ENCODE results near the gene PDE4B.

DNA sequence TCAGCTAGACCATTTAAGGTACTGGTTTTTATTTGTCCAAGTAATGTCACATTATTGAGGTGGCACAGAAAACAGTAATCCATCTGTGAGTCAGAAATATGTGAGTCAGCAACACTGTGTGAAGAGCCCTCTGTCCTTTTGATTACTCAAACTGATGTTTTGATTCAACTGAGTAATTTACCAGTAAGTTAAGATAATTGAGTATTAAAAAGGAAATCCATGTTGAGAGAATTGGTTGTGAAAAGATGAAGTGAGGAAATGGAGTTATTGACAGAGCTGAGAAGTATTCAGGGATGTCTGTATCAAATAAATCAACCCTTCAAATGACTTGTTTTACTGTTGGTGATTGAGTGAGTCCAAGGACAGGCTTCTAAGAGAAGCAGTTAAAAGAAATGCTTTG, 438.5 kb downstream of the PDE4B start:
- TF ChIP-seq, protein P1, sequence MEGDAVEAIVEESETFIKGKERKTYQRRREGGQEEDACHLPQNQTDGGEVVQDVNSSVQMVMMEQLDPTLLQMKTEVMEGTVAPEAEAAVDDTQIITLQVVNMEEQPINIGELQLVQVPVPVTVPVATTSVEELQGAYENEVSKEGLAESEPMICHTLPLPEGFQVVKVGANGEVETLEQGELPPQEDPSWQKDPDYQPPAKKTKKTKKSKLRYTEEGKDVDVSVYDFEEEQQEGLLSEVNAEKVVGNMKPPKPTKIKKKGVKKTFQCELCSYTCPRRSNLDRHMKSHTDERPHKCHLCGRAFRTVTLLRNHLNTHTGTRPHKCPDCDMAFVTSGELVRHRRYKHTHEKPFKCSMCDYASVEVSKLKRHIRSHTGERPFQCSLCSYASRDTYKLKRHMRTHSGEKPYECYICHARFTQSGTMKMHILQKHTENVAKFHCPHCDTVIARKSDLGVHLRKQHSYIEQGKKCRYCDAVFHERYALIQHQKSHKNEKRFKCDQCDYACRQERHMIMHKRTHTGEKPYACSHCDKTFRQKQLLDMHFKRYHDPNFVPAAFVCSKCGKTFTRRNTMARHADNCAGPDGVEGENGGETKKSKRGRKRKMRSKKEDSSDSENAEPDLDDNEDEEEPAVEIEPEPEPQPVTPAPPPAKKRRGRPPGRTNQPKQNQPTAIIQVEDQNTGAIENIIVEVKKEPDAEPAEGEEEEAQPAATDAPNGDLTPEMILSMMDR (IDR thresholded peaks at IDR 0.05) = no peak
- TF ChIP-seq POLR2A (IDR thresholded peaks at IDR 0.05) = no peak
